K562 (cell line): ENCODE data around the gene GALNS. TPM values are rescaled to one million over a fixed set of nuclear protein-coding genes. Genes with fewer than 3 reads are reported as not detected.
A peak's percentile ranks its signal among the peaks of the same experiment; 100 is the strongest.

Experiments used
- GABPA ChIP-seq: fragments of 200-800 bp; sonication (Bioruptor generic); conservative IDR thresholded peaks from 2 replicates; pipeline ENCODE4 v1.6.1; 2016; ENCODE audit warnings: low read depth, missing genetic modification characterization, missing compliant biosample characterization
- MBD2 ChIP-seq: sonication (generic); IDR thresholded peaks from 2 replicates; pipeline ENCODE4 v1.6.1; 2016; ENCODE audit warnings: low read depth, borderline replicate concordance
- PTBP1 ChIP-seq: fragments of 200-400 bp; formaldehyde crosslinking; IDR thresholded peaks from 2 replicates; pipeline ENCODE4 v1.6.1; 2017; ENCODE audit warnings: low read depth, low read length
- SOX6 ChIP-seq: fragments of 450-650 bp; IDR thresholded peaks from 2 replicates; pipeline ENCODE4 v1.6.1; 2014; ENCODE audit warnings: mild to moderate bottlenecking
- ZNF197 ChIP-seq: fragments of 200-800 bp; sonication (Bioruptor generic); IDR thresholded peaks from 2 replicates; pipeline ENCODE4 v1.6.1; 2016; ENCODE audit warnings: low read depth, missing genetic modification characterization, missing compliant biosample characterization
- polyA plus RNA-seq, 8 experiments: library from polyadenylated mRNA; depleted of rRNA in 4 of 8; stranded (reverse) in 5 of 8; unstranded in 3 of 8; fragments of >200 nt; fragmentation: Nextera tagmentation in 2 of 8; fragmentation: Illumina TruSeq in 1 of 8; extraction: Ambion mirVana in 2 of 8; extraction: Trizol in 1 of 8; gene quantifications; 2 replicates each; pipeline versions ENCODE4 v1.2.1 to v1.2.3, GENCODE V29; 2011 to 2014; ENCODE audit warnings: inconsistent platforms in 1 of 8, missing spikeins in 1 of 8
- total RNA-seq, 7 experiments: library from RNA; depleted of rRNA in 6 of 7; stranded (reverse); fragments of >200 nt in 6 of 7; fragmentation: Illumina TruSeq in 2 of 7; extraction: Trizol in 2 of 7; gene quantifications; 2 replicates each; pipeline versions ENCODE4 v1.2.1 to v1.2.3, GENCODE V29; 2011 to 2021; ENCODE audit warnings: low replicate concordance in 1 of 7
- TF ChIP-seq, protein P1 (sequence below): fragments of 150-350 bp; conservative IDR thresholded peaks from 2 replicates; pipeline ENCODE4 v1.6.1; 2014; ENCODE audit warnings: low read length
- TF ChIP-seq, protein P2 (sequence below): sonication (generic); formaldehyde crosslinking; IDR thresholded peaks from 2 replicates; pipeline ENCODE4 v1.8.0; 2022; ENCODE audit warnings: mild to moderate bottlenecking, low read depth, missing genetic modification reagents
- TF ChIP-seq, protein P3 (sequence below): fragments of 250-450 bp; sonication (Bioruptor Pico); IDR thresholded peaks from 2 replicates; pipeline ENCODE4 v1.4.0; 2020
- TF ChIP-seq, protein P4 (sequence below), 2 experiments: IDR thresholded peaks; 2 replicates each; pipeline ENCODE4 v1.6.1; 2012; ENCODE audit warnings: improper control_type of control experiment in 2 of 2, low read depth in 2 of 2, low read length in 2 of 2, borderline replicate concordance in 1 of 2
- TF ChIP-seq, protein P5 (sequence below): fragments of 250-450 bp; sonication (Bioruptor Pico); IDR thresholded peaks from 2 replicates; pipeline ENCODE4 v1.5.0; 2020; ENCODE audit warnings: mild to moderate bottlenecking, borderline replicate concordance
- TF ChIP-seq, protein P6 (sequence below): fragments of 250-450 bp; sonication (Bioruptor Pico); IDR thresholded peaks from 2 replicates; pipeline ENCODE4 v1.9.0; 2021; ENCODE audit warnings: mild to moderate bottlenecking

Gene GALNS
- total and polyA plus RNA-seq, 9 of the 15 experiments (the other 6 are each of a cell fraction or from before 2014, with no cell fraction given) = 0.38 to 13.2 (median 4.3) TPM

DNA sequence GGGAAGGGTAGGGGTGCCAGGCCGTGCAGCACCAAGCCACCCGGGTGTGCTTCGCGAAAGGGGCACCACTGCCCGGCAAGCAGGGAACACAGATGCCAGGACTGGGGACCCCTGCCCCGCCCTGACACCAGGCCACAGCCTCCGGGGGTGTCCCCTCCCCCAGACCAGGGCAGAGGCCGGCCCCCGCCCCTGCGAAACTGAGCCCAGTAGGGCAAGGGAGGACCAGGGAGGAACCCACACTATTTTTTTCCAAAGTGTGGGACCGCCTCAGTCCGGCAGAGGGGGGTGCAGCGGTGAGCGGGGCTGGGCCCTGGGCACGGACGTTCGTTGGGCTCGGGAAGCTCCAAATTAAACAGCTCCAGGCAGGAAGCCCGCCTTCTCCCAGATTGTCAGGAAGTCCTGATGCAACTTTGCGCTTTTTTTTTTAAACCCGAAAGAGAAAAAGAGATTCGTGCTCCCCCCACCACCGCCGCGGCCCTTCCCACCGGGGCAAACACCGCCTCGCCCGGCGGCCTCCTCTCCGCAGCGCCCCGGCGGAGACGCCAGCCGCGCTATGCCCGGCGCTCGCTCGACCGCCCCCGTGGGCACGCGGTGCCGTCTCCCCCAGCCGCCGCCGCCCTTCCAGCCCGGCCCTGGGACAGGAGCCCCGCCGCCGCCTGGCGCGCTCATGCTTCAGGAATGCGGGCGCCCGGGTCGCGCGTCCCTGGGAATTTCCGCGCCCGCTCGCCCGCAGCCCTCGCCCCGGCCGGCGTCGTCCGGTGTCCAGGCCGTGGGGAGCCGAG is 72.5 kb downstream of the GALNS start (continued):
- TF ChIP-seq, protein P1, sequence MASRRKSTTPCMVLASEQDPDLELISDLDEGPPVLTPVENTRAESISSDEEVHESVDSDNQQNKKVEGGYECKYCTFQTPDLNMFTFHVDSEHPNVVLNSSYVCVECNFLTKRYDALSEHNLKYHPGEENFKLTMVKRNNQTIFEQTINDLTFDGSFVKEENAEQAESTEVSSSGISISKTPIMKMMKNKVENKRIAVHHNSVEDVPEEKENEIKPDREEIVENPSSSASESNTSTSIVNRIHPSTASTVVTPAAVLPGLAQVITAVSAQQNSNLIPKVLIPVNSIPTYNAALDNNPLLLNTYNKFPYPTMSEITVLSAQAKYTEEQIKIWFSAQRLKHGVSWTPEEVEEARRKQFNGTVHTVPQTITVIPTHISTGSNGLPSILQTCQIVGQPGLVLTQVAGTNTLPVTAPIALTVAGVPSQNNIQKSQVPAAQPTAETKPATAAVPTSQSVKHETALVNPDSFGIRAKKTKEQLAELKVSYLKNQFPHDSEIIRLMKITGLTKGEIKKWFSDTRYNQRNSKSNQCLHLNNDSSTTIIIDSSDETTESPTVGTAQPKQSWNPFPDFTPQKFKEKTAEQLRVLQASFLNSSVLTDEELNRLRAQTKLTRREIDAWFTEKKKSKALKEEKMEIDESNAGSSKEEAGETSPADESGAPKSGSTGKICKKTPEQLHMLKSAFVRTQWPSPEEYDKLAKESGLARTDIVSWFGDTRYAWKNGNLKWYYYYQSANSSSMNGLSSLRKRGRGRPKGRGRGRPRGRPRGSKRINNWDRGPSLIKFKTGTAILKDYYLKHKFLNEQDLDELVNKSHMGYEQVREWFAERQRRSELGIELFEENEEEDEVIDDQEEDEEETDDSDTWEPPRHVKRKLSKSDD = no peak
- TF ChIP-seq, protein P2, sequence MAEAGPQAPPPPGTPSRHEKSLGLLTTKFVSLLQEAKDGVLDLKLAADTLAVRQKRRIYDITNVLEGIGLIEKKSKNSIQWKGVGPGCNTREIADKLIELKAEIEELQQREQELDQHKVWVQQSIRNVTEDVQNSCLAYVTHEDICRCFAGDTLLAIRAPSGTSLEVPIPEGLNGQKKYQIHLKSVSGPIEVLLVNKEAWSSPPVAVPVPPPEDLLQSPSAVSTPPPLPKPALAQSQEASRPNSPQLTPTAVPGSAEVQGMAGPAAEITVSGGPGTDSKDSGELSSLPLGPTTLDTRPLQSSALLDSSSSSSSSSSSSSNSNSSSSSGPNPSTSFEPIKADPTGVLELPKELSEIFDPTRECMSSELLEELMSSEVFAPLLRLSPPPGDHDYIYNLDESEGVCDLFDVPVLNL (CRISPR knock-in tag) = no peak
- TF ChIP-seq MBD2 (no peak), ZNF197 (CRISPR knock-in tag) (no peak), PTBP1 (no peak), GABPA (tag) (peak; percentile 41; the same call in 1 of the 2 replicates), SOX6 (no peak)
- TF ChIP-seq, protein P3, sequence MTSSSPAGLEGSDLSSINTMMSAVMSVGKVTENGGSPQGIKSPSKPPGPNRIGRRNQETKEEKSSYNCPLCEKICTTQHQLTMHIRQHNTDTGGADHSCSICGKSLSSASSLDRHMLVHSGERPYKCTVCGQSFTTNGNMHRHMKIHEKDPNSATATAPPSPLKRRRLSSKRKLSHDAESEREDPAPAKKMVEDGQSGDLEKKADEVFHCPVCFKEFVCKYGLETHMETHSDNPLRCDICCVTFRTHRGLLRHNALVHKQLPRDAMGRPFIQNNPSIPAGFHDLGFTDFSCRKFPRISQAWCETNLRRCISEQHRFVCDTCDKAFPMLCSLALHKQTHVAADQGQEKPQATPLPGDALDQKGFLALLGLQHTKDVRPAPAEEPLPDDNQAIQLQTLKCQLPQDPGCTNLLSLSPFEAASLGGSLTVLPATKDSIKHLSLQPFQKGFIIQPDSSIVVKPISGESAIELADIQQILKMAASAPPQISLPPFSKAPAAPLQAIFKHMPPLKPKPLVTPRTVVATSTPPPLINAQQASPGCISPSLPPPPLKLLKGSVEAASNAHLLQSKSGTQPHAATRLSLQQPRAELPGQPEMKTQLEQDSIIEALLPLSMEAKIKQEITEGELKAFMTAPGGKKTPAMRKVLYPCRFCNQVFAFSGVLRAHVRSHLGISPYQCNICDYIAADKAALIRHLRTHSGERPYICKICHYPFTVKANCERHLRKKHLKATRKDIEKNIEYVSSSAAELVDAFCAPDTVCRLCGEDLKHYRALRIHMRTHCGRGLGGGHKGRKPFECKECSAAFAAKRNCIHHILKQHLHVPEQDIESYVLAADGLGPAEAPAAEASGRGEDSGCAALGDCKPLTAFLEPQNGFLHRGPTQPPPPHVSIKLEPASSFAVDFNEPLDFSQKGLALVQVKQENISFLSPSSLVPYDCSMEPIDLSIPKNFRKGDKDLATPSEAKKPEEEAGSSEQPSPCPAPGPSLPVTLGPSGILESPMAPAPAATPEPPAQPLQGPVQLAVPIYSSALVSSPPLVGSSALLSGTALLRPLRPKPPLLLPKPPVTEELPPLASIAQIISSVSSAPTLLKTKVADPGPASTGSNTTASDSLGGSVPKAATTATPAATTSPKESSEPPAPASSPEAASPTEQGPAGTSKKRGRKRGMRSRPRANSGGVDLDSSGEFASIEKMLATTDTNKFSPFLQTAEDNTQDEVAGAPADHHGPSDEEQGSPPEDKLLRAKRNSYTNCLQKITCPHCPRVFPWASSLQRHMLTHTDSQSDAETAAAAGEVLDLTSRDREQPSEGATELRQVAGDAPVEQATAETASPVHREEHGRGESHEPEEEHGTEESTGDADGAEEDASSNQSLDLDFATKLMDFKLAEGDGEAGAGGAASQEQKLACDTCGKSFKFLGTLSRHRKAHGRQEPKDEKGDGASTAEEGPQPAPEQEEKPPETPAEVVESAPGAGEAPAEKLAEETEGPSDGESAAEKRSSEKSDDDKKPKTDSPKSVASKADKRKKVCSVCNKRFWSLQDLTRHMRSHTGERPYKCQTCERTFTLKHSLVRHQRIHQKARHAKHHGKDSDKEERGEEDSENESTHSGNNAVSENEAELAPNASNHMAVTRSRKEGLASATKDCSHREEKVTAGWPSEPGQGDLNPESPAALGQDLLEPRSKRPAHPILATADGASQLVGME = 0 out of 2 replicates have a peak, but pooled peaks have one; percentile 21
- TF ChIP-seq, protein P4, sequence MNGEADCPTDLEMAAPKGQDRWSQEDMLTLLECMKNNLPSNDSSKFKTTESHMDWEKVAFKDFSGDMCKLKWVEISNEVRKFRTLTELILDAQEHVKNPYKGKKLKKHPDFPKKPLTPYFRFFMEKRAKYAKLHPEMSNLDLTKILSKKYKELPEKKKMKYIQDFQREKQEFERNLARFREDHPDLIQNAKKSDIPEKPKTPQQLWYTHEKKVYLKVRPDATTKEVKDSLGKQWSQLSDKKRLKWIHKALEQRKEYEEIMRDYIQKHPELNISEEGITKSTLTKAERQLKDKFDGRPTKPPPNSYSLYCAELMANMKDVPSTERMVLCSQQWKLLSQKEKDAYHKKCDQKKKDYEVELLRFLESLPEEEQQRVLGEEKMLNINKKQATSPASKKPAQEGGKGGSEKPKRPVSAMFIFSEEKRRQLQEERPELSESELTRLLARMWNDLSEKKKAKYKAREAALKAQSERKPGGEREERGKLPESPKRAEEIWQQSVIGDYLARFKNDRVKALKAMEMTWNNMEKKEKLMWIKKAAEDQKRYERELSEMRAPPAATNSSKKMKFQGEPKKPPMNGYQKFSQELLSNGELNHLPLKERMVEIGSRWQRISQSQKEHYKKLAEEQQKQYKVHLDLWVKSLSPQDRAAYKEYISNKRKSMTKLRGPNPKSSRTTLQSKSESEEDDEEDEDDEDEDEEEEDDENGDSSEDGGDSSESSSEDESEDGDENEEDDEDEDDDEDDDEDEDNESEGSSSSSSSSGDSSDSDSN (IDR thresholded peaks at IDR 0.05; ENCODE audit: borderline replicate concordance in 1 of 2, low read depth in 2 of 2, low read length in 2 of 2) = peak; percentile 73 to 88; a peak in 3 of 4 replicates
- TF ChIP-seq, protein P5, sequence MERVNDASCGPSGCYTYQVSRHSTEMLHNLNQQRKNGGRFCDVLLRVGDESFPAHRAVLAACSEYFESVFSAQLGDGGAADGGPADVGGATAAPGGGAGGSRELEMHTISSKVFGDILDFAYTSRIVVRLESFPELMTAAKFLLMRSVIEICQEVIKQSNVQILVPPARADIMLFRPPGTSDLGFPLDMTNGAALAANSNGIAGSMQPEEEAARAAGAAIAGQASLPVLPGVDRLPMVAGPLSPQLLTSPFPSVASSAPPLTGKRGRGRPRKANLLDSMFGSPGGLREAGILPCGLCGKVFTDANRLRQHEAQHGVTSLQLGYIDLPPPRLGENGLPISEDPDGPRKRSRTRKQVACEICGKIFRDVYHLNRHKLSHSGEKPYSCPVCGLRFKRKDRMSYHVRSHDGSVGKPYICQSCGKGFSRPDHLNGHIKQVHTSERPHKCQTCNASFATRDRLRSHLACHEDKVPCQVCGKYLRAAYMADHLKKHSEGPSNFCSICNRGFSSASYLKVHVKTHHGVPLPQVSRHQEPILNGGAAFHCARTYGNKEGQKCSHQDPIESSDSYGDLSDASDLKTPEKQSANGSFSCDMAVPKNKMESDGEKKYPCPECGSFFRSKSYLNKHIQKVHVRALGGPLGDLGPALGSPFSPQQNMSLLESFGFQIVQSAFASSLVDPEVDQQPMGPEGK (CRISPR knock-in tag) = no peak
- TF ChIP-seq, protein P6, sequence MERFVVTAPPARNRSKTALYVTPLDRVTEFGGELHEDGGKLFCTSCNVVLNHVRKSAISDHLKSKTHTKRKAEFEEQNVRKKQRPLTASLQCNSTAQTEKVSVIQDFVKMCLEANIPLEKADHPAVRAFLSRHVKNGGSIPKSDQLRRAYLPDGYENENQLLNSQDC (CRISPR knock-in tag) = no peak
